Mesothelial cell of epicardium (in vitro differentiated cells): ENCODE data around the gene MRPS23. TPM values are rescaled to one million over a fixed set of nuclear protein-coding genes. Genes with fewer than 3 reads are reported as not detected.
A peak's percentile ranks its signal among the peaks of the same experiment; 100 is the strongest.

ENCODE experiments used
- DNase-seq, 2 experiments: peaks; one replicate each; pipeline ENCODE4 v3.0.0; 2021; ENCODE audit warnings: low spot score in 2 of 2; ENCODE audit not compliant: unreplicated experiment in 2 of 2
- H3K27ac Mint-ChIP-seq: 2 replicates; pipeline ENCODE4 v1.8.0; 2021; ENCODE audit warnings: mixed read lengths
- H3K27me3 Mint-ChIP-seq: 2 replicates; pipeline ENCODE4 v1.8.0; 2021; ENCODE audit warnings: low read depth, mixed read lengths
- H3K36me3 Mint-ChIP-seq: 2 replicates; pipeline ENCODE4 v1.8.0; 2021; ENCODE audit warnings: mixed read lengths
- H3K4me1 Mint-ChIP-seq: 2 replicates; pipeline ENCODE4 v1.8.0; 2021; ENCODE audit warnings: mixed read lengths
- H3K4me3 Mint-ChIP-seq: 2 replicates; pipeline ENCODE4 v1.8.0; 2021; ENCODE audit warnings: mild to moderate bottlenecking, moderate library complexity, mixed read lengths
- H3K9me3 Mint-ChIP-seq: 2 replicates; pipeline ENCODE4 v1.8.0; 2021; ENCODE audit warnings: mixed read lengths
- total RNA-seq: library from RNA; stranded (reverse); gene quantifications from 3 replicates; pipeline ENCODE4 v1.2.1, GENCODE V29; 2021
- TF ChIP-seq, protein P1 (sequence below): fragments of 200-600 bp; sonication (generic); IDR thresholded peaks from one replicate; pipeline ENCODE4 v1.5.0; 2021; ENCODE audit warnings: antibody characterized with exemption; ENCODE audit not compliant: unreplicated experiment

The MRPS23 gene
- total RNA-seq, 1 donor from 2014 or later, result 42.1 TPM

DNA sequence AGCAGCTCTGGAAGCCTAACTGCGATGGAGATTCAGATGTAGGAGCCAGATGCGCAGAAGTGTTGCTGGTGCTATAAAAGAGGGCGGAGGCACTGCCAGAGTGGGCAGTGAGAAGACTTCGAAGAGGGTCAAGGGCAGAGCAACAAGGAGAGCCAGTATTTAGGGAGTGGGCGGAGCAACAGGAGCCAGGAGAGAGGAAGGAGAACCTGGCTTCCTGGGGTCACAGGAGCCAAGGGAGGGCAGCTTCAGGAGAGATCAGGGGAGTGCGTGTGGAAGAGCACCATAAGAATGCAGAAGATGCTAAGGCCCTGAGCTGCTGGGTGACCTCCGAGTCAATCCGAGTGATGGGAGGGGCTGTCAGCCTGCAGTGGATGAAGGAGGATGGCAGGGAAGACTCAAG, 14.4 kb upstream of the MRPS23 start:
- Mint-ChIP-seq H3K4me3 (no peak overlapping the region), H3K27me3 (no peaks in the 10 kb centered on the region), H3K36me3 (peaks cover 14% of the 10 kb centered on the region), H3K27ac (no peak overlapping the region), H3K9me3 (no peaks in the 10 kb centered on the region), H3K4me1 (peaks cover 35% of the 10 kb centered on the region)
- TF ChIP-seq, protein P1, sequence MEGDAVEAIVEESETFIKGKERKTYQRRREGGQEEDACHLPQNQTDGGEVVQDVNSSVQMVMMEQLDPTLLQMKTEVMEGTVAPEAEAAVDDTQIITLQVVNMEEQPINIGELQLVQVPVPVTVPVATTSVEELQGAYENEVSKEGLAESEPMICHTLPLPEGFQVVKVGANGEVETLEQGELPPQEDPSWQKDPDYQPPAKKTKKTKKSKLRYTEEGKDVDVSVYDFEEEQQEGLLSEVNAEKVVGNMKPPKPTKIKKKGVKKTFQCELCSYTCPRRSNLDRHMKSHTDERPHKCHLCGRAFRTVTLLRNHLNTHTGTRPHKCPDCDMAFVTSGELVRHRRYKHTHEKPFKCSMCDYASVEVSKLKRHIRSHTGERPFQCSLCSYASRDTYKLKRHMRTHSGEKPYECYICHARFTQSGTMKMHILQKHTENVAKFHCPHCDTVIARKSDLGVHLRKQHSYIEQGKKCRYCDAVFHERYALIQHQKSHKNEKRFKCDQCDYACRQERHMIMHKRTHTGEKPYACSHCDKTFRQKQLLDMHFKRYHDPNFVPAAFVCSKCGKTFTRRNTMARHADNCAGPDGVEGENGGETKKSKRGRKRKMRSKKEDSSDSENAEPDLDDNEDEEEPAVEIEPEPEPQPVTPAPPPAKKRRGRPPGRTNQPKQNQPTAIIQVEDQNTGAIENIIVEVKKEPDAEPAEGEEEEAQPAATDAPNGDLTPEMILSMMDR, result no peak
- no peak for DNase-seq

DNA sequence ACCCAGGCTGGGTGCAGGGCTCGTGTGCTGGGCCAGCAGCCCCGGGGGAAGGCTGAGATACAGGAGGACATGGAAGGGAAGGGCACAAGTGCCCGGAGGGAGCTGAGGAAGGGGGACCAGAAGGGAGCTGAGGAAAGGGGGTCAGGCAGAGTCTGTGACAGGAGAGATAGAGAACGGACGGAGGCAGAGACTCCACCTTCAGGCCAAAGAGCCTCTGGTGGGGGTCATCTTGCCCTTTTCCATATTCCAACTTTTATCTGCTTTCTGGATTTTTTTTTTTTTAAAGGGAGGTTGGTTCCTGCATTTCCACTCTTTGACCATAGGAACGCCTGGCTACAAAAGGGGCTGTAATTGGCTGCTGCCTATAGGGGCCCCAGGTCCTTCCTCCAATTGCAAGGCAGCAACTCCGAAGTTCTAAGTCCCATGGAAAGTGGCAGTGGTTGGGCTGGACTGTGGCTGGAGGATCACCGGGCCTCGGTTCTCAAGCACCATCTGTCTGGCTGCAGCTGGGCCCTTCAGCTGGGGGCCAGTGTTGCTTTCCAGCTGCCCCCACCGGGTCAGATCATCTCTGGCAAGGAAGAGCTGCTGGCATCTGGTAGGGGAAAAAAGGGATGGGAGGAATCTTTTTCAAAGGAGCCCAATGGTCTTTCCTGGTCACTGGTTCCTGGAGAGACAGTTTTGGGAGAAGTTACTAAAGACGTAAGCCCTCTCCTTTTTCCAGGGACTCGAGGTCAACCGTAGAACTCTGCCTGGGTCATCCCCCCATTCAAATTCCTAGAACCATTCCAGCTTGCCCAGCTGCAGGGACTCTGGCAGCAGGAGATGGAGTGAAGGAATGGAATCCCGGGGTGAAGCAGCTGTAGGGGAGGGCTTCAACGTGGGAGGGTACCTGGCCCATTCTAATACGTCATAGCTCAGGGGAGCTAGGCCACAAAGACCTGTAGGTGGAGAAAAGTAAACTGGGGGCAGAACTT, 13.1 kb upstream of the MRPS23 start:
- Mint-ChIP-seq H3K4me3 (peak overlapping the region; percentile 59), H3K36me3 (peaks cover 14% of the 10 kb centered on the region)

DNA sequence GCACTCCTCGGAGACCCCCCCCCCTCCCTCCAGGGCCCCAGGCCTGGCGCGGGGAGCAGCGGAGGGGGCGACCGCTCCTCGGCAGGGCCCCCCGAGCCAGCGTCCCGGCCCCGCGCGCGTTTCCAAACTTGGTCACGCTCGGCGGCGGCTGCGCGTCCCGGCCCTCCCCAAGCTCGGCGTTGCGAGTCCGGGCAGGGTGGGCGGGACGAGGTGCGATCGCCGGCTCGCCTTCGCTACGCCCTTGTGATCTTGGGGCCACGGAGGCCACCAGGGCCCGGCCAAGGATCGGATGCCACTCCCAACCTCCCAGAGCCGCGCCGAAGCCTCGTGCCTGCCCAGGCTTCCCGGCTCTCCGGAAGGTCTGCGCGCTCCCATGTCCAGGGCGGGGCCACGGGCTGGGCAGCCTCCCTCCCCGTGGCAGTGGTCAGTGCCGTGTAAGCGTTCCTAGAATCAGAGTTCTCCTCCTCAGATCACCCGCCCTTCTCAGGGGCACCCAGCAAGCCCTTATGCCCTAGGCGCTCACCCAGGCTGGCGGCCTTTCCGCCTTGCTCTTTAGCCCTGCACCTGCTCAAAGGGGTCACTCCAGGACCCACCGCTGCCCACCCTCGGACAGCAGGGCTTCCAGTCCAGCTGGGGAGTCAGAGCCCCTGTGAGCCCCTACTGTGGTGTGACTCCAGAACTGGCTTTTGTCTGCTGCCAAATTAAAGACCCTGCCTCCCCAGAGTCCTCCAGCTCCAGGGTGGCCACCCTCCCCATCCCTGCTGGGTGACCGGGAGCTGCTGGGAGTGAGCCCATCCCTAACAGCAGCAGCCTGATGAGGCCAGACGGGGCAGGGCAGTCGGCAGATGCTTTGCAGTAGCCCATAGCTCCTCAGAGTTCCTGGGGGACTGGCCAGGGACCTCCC, 12.2 kb upstream of the MRPS23 start:
- peak overlapping the region; percentile 83 for H3K4me3 Mint-ChIP-seq
- TF ChIP-seq, protein P1, result no peak

More for the DNA sequence above, 13.1 kb upstream of the MRPS23 start:
- Mint-ChIP-seq H3K27me3 (no peaks in the 10 kb centered on the region), H3K27ac (no peak overlapping the region), H3K4me1 (peaks cover 26% of the 10 kb centered on the region), H3K9me3 (no peaks in the 10 kb centered on the region)
- DNase-seq, result no peak
- TF ChIP-seq, protein P1, result no peak

DNA sequence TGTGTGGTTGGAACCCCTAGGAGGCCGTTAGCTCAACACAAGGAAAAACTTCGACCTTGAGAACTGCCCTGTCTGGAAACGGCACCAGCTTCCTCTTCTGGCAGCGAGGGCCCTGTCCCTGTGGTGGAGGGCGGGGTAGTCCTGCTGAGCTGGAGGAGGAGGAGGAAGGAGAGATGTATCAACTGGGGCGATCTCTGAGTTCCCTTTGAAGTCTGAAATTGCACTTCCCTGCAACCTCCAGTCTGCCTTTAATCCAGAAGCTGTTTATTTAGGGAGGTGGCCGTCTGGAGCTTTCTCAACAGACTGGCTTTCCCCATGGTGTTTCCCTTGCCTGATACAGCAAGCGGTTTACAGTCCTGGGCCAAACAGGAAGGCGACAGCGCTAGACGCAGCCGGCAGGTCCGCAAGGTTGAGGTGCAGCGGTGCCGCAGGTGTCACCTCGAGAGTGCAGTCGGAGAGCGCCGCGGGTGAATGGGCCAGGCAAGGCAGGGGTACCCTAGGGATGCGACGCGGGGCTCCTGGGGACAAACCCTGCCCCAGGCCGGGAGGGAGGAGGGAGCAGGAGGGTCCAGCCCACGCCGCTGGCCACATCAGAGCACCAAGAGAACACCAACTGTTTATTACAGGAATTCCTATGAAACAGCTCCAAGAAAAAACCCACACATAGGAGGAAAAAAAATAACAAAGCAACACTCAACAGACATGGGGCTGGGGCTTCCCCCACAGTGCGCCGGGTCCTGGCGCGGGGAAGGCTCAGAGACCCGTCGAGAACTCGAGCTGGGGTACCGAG, 11.4 kb upstream of the MRPS23 start:
- no peaks in the 10 kb centered on the region for H3K9me3 Mint-ChIP-seq
- H3K4me1 Mint-ChIP-seq, result peaks cover 21% of the 10 kb centered on the region
- H3K4me3 Mint-ChIP-seq, result peak overlapping the region; percentile 83
- no peaks in the 10 kb centered on the region for H3K27me3 Mint-ChIP-seq
- peaks cover 9% of the 10 kb centered on the region for H3K36me3 Mint-ChIP-seq
- no peak for DNase-seq
- peak overlapping the region; percentile 95 for H3K27ac Mint-ChIP-seq
- TF ChIP-seq, protein P1, result no peak

More for the DNA sequence above, 12.2 kb upstream of the MRPS23 start:
- no peaks in the 10 kb centered on the region for H3K27me3 Mint-ChIP-seq
- DNase-seq, result no peak
- H3K9me3 Mint-ChIP-seq, result no peaks in the 10 kb centered on the region
- H3K36me3 Mint-ChIP-seq, result peaks cover 9% of the 10 kb centered on the region
- no peak overlapping the region for H3K27ac Mint-ChIP-seq
- peaks cover 21% of the 10 kb centered on the region for H3K4me1 Mint-ChIP-seq
